Nephron (organoid): Measurements from ENCODE around the gene OR1B1.

Experiments
- H3K27ac Mint-ChIP-seq, 3 experiments: 2 replicates each; pipeline ENCODE4 v1.8.0; 2020; ENCODE audit warnings: mixed read lengths in 3 of 3, mild to moderate bottlenecking in 2 of 3, moderate library complexity in 1 of 3
- H3K27me3 Mint-ChIP-seq: 2 replicates; pipeline ENCODE4 v1.8.0; 2021; ENCODE audit warnings: low read depth, mild to moderate bottlenecking, moderate library complexity, mixed read lengths
- H3K36me3 Mint-ChIP-seq: 2 replicates; pipeline ENCODE4 v1.8.0; 2020; ENCODE audit warnings: low read depth, mixed read lengths
- H3K4me1 Mint-ChIP-seq: 2 replicates; pipeline ENCODE4 v1.8.0; 2020; ENCODE audit warnings: mixed read lengths
- H3K4me3 Mint-ChIP-seq, 3 experiments: 2 replicates each; pipeline ENCODE4 v1.8.0; 2020; ENCODE audit warnings: mild to moderate bottlenecking in 3 of 3, mixed read lengths in 3 of 3, moderate library complexity in 2 of 3
- H3K9me3 Mint-ChIP-seq: 2 replicates; pipeline ENCODE4 v1.8.0; 2020; ENCODE audit warnings: mixed read lengths
- CTCF ChIP-seq, 3 experiments: fragments of 200-600 bp; sonication (generic); IDR thresholded peaks; one replicate each; pipeline ENCODE4 v1.5.0; 2021; ENCODE audit warnings: antibody characterized with exemption in 3 of 3; ENCODE audit not compliant: unreplicated experiment in 3 of 3

The OR1B1 gene

GRCh38 chr9:122657527-122657926 lies at the start of gene OR1B1:
Gene OR1B1 (minus strand): TSS chr9:122657627.
- Mint-ChIP-seq H3K27me3 (peaks cover 5% of the 10 kb centered on the region), H3K27ac (no peak within 1 kb of the TSS), H3K4me1 (no peaks in the 10 kb centered on the region), H3K4me3 (no peak within 1 kb of the TSS), H3K9me3 (no peaks in the 10 kb centered on the region), H3K36me3 (no peaks in the 10 kb centered on the region)
- TF ChIP-seq CTCF (IDR thresholded peaks at IDR 0.05; ENCODE audit: unreplicated experiment in 3 of 3), result no peak

- H3K36me3 Mint-ChIP-seq, result no peaks in the 10 kb centered on the region
- H3K4me3 Mint-ChIP-seq, result no peak overlapping the region
- H3K27me3 Mint-ChIP-seq, result peaks cover 3% of the 10 kb centered on the region
- H3K27ac Mint-ChIP-seq, result no peak overlapping the region
- TF ChIP-seq CTCF (IDR thresholded peaks at IDR 0.05; ENCODE audit: unreplicated experiment in 3 of 3), result no peak
- H3K9me3 Mint-ChIP-seq, result peaks cover 19% of the 10 kb centered on the region
- no peaks in the 10 kb centered on the region for H3K4me1 Mint-ChIP-seq
Measured at GRCh38 chr9:122695696-122696095, 38.3 kb upstream of the OR1B1 start.

DNA sequence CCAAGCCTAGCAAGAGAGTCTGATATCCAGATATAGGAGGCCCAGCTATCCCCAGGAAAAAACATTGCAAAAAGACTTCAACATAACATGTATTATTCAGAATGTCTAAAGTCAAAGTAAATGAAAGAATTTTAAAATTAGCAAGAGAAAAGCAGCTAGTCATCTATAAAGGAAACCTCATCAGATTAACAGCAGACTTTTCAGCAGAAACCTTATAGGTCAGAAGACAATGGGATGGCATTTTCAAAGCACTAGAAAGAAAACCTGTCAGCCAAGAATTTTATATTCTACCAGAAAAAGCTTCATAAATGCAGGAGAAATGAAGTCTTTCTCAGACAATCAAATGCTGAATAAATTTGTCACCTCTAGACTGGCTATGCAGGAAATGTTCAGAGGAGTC lies 27.4 kb upstream of the OR1B1 start:
- peaks cover 25% of the 10 kb centered on the region for H3K9me3 Mint-ChIP-seq
- no peak overlapping the region for H3K27ac Mint-ChIP-seq
- no peaks in the 10 kb centered on the region for H3K27me3 Mint-ChIP-seq
- TF ChIP-seq CTCF (IDR thresholded peaks at IDR 0.05; ENCODE audit: unreplicated experiment in 3 of 3), result no peak
- H3K4me1 Mint-ChIP-seq, result no peaks in the 10 kb centered on the region
- H3K4me3 Mint-ChIP-seq, result no peak overlapping the region
- H3K36me3 Mint-ChIP-seq, result no peaks in the 10 kb centered on the region

GRCh38 chr9:122672481-122672880 lies 15.1 kb upstream of the OR1B1 start:
- Mint-ChIP-seq H3K9me3 (peaks cover 3% of the 10 kb centered on the region), H3K36me3 (no peaks in the 10 kb centered on the region), H3K27ac (no peak overlapping the region), H3K4me1 (no peaks in the 10 kb centered on the region), H3K27me3 (peaks cover 13% of the 10 kb centered on the region), H3K4me3 (no peak overlapping the region)
- no peak for TF ChIP-seq CTCF (IDR thresholded peaks at IDR 0.05; ENCODE audit: unreplicated experiment in 3 of 3)

DNA sequence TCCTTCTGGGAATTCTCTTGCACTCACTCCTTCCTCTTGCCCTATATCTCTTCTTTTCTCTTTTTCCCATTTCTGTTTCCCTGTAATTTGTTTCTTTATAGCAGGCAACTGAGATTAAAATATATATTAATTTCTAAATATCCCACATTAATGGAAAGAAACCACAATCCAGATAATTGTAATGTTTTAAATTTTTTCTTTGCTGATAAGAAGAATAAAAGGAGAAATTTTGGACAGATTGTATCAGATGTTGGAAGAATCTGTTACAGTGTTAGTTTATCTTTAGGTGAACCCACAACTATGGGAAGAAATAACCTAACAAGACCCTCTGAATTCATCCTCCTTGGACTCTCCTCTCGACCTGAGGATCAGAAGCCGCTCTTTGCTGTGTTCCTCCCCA lies 4.0 kb upstream of the OR1B1 start, which contains the start of gene OR1L1:
Gene OR1L1 (plus strand): TSS at position 301 of the 400 bp plus-strand sequence. CDS start 0 bp downstream, at position 301.
- H3K4me1 Mint-ChIP-seq, result no peaks in the 10 kb centered on the region
- no peak for TF ChIP-seq CTCF (IDR thresholded peaks at IDR 0.05; ENCODE audit: unreplicated experiment in 3 of 3)
- H3K36me3 Mint-ChIP-seq, result no peaks in the 10 kb centered on the region
- H3K27ac Mint-ChIP-seq, result no peak within 1 kb of the TSS
- no peak within 1 kb of the TSS for H3K4me3 Mint-ChIP-seq
- H3K27me3 Mint-ChIP-seq, result peaks cover 5% of the 10 kb centered on the region
- no peaks in the 10 kb centered on the region for H3K9me3 Mint-ChIP-seq

GRCh38 chr9:122656378-122656777 lies 1.0 kb downstream of the OR1B1 start:
- peaks cover under 1% of the 10 kb centered on the region for H3K9me3 Mint-ChIP-seq
- no peak for TF ChIP-seq CTCF (IDR thresholded peaks at IDR 0.05; ENCODE audit: unreplicated experiment in 3 of 3)
- peaks cover 5% of the 10 kb centered on the region for H3K27me3 Mint-ChIP-seq
- H3K36me3 Mint-ChIP-seq, result no peaks in the 10 kb centered on the region
- no peak overlapping the region for H3K4me3 Mint-ChIP-seq
- H3K27ac Mint-ChIP-seq, result no peak overlapping the region
- no peaks in the 10 kb centered on the region for H3K4me1 Mint-ChIP-seq
